ENCODE data around the gene STX8.
A peak's percentile ranks its signal among the peaks of the same experiment; 100 is the strongest.

GRCh38 chr17:9465210-9465921, 110.3 kb downstream of the STX8 start:
- TF ChIP-seq JUND (IDR thresholded peaks at IDR 0.05) (no peak), POLR2AphosphoS5 (IDR thresholded peaks at IDR 0.05; ENCODE audit: low read depth, low read length) (no peak), CTCF (IDR thresholded peaks at IDR 0.05) (no peak), YY1 (IDR thresholded peaks at IDR 0.05; ENCODE audit: low read depth) (no peak), RXRA (IDR thresholded peaks at IDR 0.05; ENCODE audit: borderline replicate concordance, low read depth) (no peak), GABPA (IDR thresholded peaks at IDR 0.05; ENCODE audit: low read depth) (0 out of 2 replicates have a peak, but pooled peaks have one; percentile 16), GATA2 (CRISPR knock-in tag; IDR thresholded peaks at IDR 0.05) (no peak), FOXM1 (IDR thresholded peaks at IDR 0.05; ENCODE audit: low read depth) (no peak), EP300 (IDR thresholded peaks at IDR 0.05; ENCODE audit: borderline replicate concordance in 1 of 2, low read depth in 1 of 2, low read length in 1 of 2) (no peak), PBX3 (IDR thresholded peaks at IDR 0.05) (no peak)

Data from SK-N-SH (cell line).